T-helper 2 cell treated with Interferon-gamma antibody and Interleukin-4, amounts not matched to agents 5 μg/mL and 100 μg/mL, for 36 hours (primary cell): Measurements from ENCODE around the gene CTBP2.

Experiments
- DNase-seq: peaks from one replicate; pipeline ENCODE4 v3.0.0; 2021; ENCODE audit warnings: low spot score
- H3K27ac Mint-ChIP-seq: one replicate; pipeline ENCODE4 v1.8.0; 2021; ENCODE audit warnings: mild to moderate bottlenecking, mixed read lengths
- H3K27me3 Mint-ChIP-seq: one replicate; pipeline ENCODE4 v1.8.0; 2021; ENCODE audit warnings: low read depth, mixed read lengths
- H3K36me3 Mint-ChIP-seq: one replicate; pipeline ENCODE4 v1.8.0; 2021; ENCODE audit warnings: low read depth, mixed read lengths
- H3K4me1 Mint-ChIP-seq: one replicate; pipeline ENCODE4 v1.8.0; 2021; ENCODE audit warnings: low read depth, mixed read lengths
- H3K4me3 Mint-ChIP-seq: one replicate; pipeline ENCODE4 v1.8.0; 2022; ENCODE audit warnings: mild to moderate bottlenecking, moderate library complexity, mixed read lengths
- H3K9me3 Mint-ChIP-seq: one replicate; pipeline ENCODE4 v1.8.0; 2021; ENCODE audit warnings: mixed read lengths

The CTBP2 gene

DNA sequence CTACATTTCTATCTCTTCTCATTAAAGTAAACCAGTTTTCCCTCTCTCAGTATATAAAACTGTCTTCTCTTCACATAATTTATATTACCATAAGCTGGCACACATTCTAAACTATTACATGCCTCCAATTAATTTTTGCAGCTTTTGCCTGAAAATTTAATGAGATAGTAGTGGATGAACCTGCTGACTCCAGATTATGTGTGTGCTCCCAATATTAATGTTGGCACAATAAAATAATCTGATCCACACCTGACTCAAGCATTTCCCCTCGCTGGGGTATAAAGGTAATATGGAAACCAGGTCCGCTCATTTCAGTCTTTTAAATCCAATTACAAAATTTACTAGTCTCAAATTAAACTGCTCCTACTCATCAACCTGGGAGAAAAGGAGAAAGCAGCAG lies 63.4 kb downstream of the CTBP2 start:
- Mint-ChIP-seq H3K27me3 (no peaks in the 10 kb centered on the region), H3K27ac (no peak overlapping the region), H3K4me1 (no peaks in the 10 kb centered on the region), H3K9me3 (no peaks in the 10 kb centered on the region), H3K4me3 (no peak overlapping the region), H3K36me3 (no peaks in the 10 kb centered on the region)
- no peak for DNase-seq

DNA sequence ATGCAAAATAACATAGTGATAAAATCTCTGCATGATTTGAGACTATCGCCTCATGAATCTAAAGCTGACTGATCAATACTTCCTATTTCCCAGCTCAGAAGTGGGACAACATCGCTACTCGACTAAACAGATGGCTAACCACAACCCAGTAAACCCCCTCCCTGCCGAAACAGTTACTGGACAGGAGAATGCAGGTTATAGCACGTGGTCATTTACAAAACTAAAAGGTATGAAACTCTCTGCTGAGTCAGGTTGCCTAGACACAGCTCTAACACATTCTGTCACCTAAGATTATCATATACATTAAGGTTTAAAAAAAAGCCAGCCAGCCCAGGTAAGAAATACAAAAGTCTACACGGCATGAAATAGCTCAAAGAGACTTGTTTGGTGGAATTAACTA lies 64.0 kb downstream of the CTBP2 start:
- Mint-ChIP-seq H3K4me1 (no peaks in the 10 kb centered on the region), H3K27ac (no peak overlapping the region), H3K27me3 (no peaks in the 10 kb centered on the region), H3K36me3 (no peaks in the 10 kb centered on the region), H3K4me3 (no peak overlapping the region), H3K9me3 (no peaks in the 10 kb centered on the region)
- no peak for DNase-seq

DNA sequence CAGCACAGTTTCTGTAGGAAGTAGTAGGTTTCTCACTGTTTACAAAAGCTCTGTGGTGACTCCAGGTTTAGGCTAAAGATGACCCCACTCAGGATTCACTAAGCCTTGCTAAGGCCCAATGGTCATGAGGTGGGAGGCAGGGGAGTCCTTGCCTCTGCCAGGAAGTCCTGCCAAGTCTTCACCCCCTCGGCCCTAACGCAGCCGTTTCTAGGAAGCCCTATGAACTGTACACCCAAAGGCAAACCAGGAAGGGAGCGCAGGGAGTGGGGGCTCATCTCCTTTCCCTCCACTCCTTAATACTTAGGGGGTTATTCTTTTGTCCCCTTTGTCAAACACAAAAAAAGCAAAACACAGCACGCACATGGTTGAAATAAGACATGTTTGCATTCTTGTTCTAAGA lies 64.6 kb downstream of the CTBP2 start:
- Mint-ChIP-seq H3K27ac (no peak overlapping the region), H3K4me3 (no peak overlapping the region), H3K36me3 (no peaks in the 10 kb centered on the region), H3K4me1 (no peaks in the 10 kb centered on the region), H3K9me3 (no peaks in the 10 kb centered on the region), H3K27me3 (no peaks in the 10 kb centered on the region)
- no peak for DNase-seq

DNA sequence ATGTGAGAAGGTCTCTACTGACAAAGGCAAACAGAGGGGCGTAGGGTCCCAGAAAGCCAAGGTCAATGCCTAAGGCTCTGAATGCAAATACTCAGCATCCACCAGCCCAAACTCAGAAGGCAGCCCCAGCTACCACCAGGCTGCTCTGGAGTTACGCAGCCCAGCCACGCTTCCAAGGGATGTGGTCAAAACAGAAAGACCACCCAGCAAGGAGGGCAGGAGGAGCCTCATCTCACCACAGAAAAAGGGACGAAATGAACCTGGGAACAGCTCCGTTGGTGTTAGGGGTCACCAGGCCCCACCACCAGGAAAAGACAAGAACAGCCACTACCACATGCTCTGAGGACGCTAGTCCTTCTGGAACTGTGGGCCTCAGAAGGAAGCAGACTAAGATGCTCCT lies 65.1 kb downstream of the CTBP2 start:
- DNase-seq: no peak
- no peaks in the 10 kb centered on the region for H3K9me3 Mint-ChIP-seq
- H3K27ac Mint-ChIP-seq: no peak overlapping the region
- no peaks in the 10 kb centered on the region for H3K36me3 Mint-ChIP-seq
- no peaks in the 10 kb centered on the region for H3K27me3 Mint-ChIP-seq
- no peak overlapping the region for H3K4me3 Mint-ChIP-seq
- no peaks in the 10 kb centered on the region for H3K4me1 Mint-ChIP-seq

DNA sequence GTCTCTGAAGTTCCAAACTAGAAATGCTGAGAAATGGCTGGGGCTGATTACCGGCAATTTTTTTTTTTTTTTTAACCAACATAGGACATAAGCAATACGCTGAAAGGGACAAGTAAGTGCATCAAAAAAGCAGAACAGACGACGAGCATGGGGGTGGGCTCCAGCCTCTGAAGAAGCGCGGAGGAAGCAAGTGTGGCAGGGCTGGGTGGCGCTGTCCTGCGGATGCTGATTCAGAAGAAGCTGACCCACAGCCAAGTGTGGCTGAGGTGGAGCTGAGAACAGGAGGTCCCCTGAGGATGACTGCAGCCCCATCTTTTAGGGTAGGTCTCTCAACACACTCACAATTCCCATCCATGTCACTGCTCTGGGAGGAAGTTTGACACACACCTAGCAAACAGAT lies 65.6 kb downstream of the CTBP2 start:
- H3K27ac Mint-ChIP-seq: no peak overlapping the region
- H3K4me1 Mint-ChIP-seq: no peaks in the 10 kb centered on the region

DNA sequence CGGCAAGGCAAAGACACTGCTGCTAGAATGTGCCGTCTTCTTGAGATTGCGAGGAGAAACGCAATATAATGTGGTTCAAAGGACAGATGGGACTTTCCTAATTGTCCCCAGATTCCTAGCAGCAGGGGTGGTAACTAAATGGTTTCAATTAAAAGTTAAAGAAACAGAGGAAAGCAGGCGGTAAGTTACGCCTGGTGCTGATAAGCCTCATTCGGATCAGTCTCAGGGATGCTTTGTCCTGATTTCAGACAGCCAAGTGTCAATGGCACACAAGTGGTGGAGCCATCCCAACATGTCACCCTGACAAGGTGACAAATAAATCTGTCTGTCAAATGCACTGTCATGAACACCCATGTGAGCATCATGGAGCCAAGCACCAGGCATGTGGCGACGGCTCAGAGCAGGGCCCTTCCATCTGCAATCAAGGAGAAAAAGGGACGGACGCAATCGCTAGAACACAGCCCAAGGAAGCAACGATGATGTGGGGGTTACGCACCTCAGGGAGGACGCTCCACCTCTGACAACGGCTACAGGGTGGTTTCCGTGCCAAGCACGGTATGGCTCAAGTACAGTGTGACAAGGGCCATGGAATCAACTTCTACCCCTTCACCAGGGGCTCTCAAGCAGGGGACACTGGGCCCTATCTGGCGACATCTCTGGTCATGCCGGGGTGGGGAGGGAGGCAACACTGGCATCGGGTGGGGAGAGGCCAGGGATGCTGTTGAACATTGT lies 66.2 kb downstream of the CTBP2 start:
- H3K4me3 Mint-ChIP-seq: no peak overlapping the region

More for the DNA sequence above, 65.6 kb downstream of the CTBP2 start:
- DNase-seq: no peak
- Mint-ChIP-seq H3K27me3 (peaks cover 2% of the 10 kb centered on the region), H3K9me3 (no peaks in the 10 kb centered on the region), H3K36me3 (no peaks in the 10 kb centered on the region), H3K4me3 (no peak overlapping the region)

DNA sequence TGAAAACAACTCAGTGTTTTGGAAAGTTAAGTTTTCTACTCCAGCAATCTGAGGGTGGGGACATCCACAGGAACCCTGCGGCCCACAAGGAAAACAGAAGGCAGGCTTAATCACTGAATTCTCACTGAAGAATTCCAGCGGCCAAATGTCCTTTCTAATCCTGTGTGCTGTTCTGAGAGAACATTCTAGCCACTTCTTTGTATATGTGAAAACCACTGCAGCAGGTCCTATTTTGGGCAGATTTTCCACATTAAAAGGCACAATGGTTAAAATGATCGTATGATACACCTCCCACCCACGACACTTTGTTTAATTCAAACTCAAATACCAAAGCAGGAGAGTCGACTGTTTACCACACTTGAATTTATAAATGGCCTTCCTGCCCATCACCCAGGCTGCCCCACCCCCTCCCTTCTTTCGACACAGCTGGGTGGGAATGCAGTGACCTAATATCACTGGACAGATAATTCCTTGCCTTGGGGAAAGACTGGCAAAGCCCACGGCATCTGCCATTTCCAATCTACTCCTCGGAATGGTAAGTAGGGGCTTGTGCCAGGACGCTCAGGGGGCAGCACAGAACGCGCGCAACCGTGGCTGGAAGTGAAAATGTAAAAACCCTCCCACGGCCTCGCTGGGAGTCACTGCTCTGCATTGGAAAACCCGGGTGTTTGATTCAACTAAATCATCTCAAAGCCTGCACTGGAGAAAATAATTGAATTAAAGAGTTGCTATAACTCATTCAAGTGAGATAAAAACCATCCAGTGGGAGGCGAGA lies 67.0 kb downstream of the CTBP2 start:
- Mint-ChIP-seq H3K4me3 (no peak overlapping the region), H3K9me3 (no peaks in the 10 kb centered on the region), H3K36me3 (no peaks in the 10 kb centered on the region), H3K27me3 (peaks cover 5% of the 10 kb centered on the region), H3K4me1 (no peaks in the 10 kb centered on the region), H3K27ac (no peak overlapping the region)
- DNase-seq: no peak

More for the DNA sequence above, 66.2 kb downstream of the CTBP2 start:
- Mint-ChIP-seq H3K27ac (no peak overlapping the region), H3K27me3 (peaks cover 2% of the 10 kb centered on the region), H3K9me3 (no peaks in the 10 kb centered on the region), H3K36me3 (no peaks in the 10 kb centered on the region), H3K4me1 (no peaks in the 10 kb centered on the region)
- DNase-seq: no peak

DNA sequence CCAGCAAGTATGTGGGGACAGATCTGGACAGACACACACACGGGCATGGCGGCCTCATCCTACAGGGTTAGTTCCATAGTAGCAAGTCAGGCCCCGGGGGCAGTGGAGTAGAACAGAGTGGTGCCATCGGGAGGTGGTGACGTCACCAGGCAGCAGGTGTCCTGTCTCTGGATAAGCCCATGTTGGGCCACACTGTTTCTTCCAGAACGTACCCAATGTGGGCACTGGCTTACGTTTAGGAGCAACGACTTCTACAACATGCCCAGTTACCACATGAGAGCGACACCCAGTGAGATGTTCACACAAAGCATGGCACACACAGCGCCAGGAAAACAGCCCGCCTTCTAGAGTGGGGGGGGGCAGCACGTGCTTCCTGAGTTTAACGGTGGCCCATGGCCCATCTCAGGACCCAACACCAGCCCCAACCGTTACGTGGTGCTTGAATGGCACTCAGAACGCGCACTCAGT lies 67.8 kb downstream of the CTBP2 start:
- no peaks in the 10 kb centered on the region for H3K36me3 Mint-ChIP-seq
- H3K27ac Mint-ChIP-seq: no peak overlapping the region
- no peaks in the 10 kb centered on the region for H3K4me1 Mint-ChIP-seq
- peaks cover 5% of the 10 kb centered on the region for H3K27me3 Mint-ChIP-seq
- no peak overlapping the region for H3K4me3 Mint-ChIP-seq
- DNase-seq: no peak
- no peaks in the 10 kb centered on the region for H3K9me3 Mint-ChIP-seq

DNA sequence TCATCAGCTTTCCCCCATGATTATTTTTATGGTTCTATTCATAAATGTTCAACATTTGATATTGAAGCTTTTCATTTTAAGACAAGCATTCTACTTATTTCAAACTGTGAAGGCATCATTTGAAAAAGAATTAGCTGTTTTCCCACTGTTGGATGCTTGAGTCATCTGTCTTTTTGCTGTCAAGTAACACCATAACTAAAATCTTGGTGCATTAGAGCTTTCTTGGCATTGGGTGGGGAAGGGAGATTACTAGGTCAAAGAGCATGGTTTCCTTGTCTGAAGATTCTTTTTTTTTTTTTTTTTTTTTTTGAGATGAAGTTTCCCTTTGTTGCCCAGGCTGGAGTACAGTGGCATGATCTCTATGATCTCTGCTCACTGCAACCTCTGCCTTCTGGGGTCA lies 68.5 kb downstream of the CTBP2 start:
- H3K36me3 Mint-ChIP-seq: no peaks in the 10 kb centered on the region
- no peaks in the 10 kb centered on the region for H3K4me1 Mint-ChIP-seq
- H3K27ac Mint-ChIP-seq: no peak overlapping the region
- no peak for DNase-seq
- peaks cover 5% of the 10 kb centered on the region for H3K27me3 Mint-ChIP-seq
- no peak overlapping the region for H3K4me3 Mint-ChIP-seq
- no peaks in the 10 kb centered on the region for H3K9me3 Mint-ChIP-seq

DNA sequence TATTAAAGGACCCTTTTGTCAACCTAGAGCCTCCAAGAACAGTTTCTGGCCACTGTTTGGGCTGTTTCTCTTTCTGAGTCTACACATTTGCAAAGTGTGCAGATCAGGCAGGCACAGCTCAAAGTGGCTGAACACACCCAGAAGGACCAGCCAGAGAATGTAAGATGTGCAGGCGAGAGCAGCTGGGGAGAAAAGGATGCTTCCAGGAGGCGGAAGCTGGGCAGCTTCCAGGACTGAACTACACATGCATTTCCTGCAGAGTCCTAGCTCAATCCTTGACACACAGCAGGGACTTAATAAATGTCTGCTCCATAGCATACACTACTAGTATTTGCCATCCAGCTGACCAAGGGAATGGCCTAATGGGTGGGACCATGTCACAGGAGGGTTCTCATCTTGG lies 70.9 kb downstream of the CTBP2 start:
- Mint-ChIP-seq H3K27me3 (peaks cover 5% of the 10 kb centered on the region), H3K9me3 (no peaks in the 10 kb centered on the region), H3K36me3 (no peaks in the 10 kb centered on the region), H3K27ac (no peak overlapping the region), H3K4me3 (no peak overlapping the region), H3K4me1 (no peaks in the 10 kb centered on the region)
- DNase-seq: no peak

DNA sequence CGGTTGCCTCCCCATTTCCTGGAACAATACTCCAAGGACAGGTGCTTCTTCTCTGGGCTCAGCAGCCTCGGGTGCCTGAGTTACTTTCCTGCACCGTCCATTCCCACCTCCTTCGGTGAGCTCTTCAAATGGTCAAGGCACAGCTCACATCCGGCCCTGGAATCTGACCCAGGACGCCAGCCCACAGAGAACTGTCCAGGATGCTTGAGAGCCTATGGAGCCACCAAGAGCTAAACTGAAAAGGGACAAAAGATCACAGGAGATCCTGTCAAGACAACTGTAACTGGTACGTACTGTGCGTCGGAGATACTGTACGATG lies 72.5 kb downstream of the CTBP2 start:
- Mint-ChIP-seq H3K27ac (no peak overlapping the region), H3K36me3 (no peaks in the 10 kb centered on the region), H3K9me3 (no peaks in the 10 kb centered on the region), H3K4me3 (no peak overlapping the region), H3K4me1 (no peaks in the 10 kb centered on the region), H3K27me3 (peaks cover 5% of the 10 kb centered on the region)
- DNase-seq: no peak

DNA sequence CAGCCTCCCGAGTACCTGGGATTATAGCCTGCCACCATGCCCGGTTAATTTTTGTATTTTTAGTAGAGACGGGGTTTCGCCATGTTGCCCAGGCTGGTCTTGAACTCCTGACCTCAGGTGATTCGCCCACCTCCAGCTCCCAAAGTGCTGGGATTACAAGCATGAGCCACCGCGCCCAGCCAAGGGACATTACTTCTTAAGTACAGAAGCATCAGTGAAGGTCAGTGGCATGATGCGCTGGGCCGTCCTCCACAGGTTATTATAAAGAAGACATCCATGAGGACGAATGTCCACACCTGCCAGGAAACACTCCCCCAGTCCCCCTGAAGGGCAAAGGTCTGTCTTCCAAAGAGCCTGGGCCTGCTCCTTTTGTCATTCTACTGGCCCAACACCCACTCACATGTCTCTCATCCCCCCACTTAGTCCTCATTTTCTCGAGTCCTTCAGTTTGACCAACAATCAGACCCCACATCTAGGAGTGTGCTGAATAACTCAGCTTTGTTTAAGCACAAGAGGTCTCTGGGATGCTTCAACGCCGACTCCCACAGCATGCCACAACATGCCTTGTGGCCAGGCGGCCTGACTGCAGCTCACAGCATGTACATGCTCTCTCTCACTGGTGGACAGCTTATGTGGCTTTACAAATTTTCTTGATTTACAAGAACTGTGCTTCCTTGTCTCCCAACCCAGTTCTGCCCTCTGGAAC lies 73.0 kb downstream of the CTBP2 start:
- Mint-ChIP-seq H3K27me3 (peaks cover 5% of the 10 kb centered on the region), H3K36me3 (no peaks in the 10 kb centered on the region), H3K27ac (no peak overlapping the region), H3K4me3 (no peak overlapping the region), H3K4me1 (no peaks in the 10 kb centered on the region), H3K9me3 (no peaks in the 10 kb centered on the region)
- DNase-seq: no peak

DNA sequence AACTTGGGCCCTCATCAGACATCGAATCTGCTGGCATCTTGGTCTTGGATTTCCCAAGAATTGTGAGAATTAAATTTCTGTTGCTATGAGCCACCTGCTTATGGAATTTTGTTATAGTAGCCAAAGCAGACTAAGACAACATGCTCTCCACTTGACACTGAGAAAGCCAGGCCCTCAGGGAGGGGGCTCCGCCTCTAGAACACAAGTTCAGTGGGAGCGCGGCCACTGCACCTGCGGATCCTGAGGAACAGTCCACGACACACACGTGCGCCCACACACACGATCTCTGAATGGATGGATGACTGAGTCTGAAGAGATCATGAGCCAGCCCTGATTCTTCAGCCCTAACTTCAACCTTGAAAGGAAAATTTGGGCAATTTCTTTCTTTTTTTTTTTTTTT lies 73.7 kb downstream of the CTBP2 start:
- no peak overlapping the region for H3K4me3 Mint-ChIP-seq
- no peaks in the 10 kb centered on the region for H3K36me3 Mint-ChIP-seq
- DNase-seq: no peak
- no peaks in the 10 kb centered on the region for H3K9me3 Mint-ChIP-seq
- H3K4me1 Mint-ChIP-seq: no peaks in the 10 kb centered on the region
- H3K27ac Mint-ChIP-seq: no peak overlapping the region
- peaks cover 5% of the 10 kb centered on the region for H3K27me3 Mint-ChIP-seq

DNA sequence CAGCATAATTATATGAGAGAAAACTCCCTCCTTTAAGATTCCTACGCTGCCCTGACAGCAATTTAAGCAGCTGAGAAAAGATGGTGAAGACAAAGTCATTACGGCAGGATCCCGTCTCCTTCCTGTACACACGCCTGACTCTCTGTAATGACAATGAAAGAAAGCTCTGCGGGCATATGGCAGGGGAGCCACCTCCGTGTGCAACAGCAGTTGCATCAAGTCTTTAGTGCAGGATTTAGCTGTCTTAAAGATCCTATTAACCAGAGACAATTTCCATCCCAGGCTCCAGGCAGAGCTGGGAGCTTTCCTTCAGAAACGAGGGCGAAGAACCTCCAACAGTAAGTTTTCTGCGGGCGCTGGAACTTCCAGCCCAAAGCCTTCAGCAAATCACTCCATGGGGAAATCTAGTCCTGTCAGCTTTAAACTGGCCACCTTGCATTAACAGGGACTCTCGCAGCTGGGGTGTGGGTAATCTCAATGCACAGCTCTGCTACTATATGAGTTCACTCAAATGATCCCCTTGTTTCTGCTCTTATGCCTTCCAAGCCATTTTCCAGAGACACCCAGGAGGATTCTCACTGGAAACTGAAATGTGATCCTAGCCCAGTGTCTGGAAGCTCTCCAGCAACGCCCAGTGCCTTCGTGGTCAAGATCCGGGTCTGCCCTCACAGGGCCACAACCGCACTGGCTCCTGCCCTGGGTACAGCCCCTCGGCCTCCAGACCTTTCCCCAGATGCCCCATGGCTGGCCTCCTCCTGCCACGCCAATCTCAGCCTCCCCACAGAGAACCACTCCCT lies 74.9 kb downstream of the CTBP2 start:
- no peak overlapping the region for H3K4me3 Mint-ChIP-seq
- no peak overlapping the region for H3K27ac Mint-ChIP-seq
- no peaks in the 10 kb centered on the region for H3K9me3 Mint-ChIP-seq
- no peaks in the 10 kb centered on the region for H3K4me1 Mint-ChIP-seq
- no peaks in the 10 kb centered on the region for H3K36me3 Mint-ChIP-seq
- H3K27me3 Mint-ChIP-seq: peaks cover 5% of the 10 kb centered on the region
- DNase-seq: no peak
